ENCODE results near the gene KIAA0232.
"Not testable (repeated sequence)": the region's sequence is repeated elsewhere in the genome, so short reads cannot be mapped to it uniquely, and the experiment has no call there.

KIAA0232 gene

DNA sequence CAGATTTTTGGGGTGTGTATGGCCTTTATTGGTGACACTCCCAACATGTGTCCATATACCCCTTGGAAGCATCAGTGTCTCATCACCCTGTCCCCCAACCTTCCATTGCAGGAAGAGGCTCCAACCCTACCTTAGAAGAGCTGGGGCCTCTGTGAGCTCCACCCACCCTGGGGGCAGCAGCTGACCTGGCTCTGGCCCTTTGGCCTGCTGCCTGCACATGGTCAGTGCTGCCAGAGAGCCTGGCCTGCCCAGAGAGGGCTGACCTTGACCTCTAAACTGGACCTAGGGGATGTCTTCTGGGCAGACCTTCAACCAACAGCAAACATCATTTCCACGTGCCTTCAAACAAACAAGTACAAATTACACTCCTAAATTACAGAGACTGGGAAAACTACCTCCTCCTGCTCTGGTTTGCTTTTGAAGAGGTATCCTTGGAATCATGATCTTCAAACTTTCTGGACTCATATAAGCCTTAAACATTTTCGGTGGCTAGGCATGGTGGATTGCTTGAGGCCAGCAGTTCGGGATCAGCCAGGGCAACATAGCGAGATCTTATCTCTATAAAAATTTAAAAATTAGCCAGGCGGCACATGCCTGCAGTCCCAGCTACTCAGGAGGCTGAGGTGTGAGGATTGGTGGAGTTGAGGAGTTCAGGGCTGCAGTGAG is 27.3 kb upstream of the KIAA0232 start:
- DNase-seq, result no peak

- DNase-seq, result not testable (repeated sequence)
These were observed 26.2 kb upstream of the KIAA0232 start for GRCh38 chr4:6756345-6756744.

GRCh38 chr4:6758728-6759127 is 23.8 kb upstream of the KIAA0232 start:
- DNase-seq, result no peak

GRCh38 chr4:6760865-6761264 is 21.7 kb upstream of the KIAA0232 start:
- no peak for DNase-seq

GRCh38 chr4:6761649-6762615 is 20.6 kb upstream of the KIAA0232 start:
- DNase-seq, result no peak

DNA sequence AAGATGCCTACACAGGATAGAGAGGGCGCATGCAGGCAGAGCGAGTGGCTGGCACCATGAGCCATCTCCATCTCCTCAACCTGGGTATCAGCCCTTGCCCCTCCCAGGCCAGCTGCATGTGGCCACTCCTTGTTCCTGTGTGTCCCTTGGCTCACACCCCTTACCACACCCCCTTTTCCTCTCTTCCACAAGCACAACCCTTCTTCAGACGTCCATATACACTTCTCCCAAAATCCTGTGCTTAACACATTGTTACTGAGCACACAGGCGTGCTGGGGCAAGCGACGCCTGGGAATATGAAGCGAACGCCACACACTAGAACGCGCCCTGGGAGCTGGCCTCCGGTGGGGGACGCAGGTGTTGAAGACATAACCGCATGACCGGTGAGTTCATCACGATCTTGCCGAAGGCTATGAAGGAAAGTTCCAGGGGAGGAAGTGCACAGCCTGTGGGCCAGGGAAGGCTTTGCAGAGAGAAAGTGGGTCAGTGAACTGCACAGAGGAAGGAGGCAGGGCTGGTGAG is 19.1 kb upstream of the KIAA0232 start:
- DNase-seq, result no peak

DNA sequence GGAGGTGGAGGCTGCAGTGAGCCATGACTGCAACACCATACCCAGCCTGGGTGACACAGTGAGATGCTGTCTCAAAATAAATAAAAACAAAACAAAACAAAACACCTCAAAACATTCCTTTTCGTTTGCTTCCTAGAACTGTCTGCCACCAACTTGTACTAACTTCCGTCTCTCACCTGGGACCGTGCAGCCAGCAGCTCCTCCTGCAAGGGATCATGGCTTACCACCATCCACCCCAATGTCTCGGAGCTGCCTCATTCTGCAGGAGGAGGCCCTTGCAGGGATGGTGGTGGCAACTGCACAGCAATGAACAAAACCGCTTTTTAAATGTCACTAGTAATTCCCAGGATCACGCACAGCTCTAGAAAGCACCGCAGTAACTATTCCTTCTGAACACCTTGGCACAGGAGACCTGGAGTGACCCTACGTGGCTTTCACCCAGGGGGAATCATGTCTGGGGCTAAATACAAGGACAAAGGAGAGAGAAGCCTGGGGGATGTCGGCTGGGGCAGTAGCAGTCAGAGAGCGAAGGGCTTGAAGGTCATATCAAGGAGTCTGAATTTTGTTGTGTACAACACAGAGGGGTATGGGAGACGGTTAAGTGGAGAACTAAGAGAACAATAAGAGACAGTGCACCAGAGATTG is 17.4 kb upstream of the KIAA0232 start:
- DNase-seq, result no peak

- no peak for DNase-seq
These were observed 16.8 kb upstream of the KIAA0232 start for GRCh38 chr4:6765703-6766102.

- DNase-seq, result no peak
These were observed 15.2 kb upstream of the KIAA0232 start for GRCh38 chr4:6767386-6767747.

GRCh38 chr4:6767748-6768538 is 14.6 kb upstream of the KIAA0232 start:
- no peak for DNase-seq

DNA sequence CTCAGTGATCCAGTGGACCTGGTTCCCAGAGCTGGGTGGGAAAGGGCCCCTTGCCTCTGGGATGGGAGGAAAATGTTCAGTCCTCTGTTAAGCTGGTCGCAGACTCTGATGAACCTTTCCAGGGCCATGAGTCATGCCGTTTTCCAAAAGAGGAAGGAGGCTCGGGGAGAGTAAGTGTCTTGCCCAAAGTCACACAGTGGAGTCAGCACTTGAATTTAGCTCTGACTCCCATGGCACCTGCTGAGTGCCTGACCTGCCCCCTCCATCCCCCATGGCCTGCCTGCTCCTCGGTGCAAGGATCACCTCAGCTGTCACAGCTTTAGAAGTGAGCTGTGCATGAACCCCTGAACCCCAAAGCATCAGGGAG is 14.0 kb upstream of the KIAA0232 start:
- DNase-seq, result no peak

DNA sequence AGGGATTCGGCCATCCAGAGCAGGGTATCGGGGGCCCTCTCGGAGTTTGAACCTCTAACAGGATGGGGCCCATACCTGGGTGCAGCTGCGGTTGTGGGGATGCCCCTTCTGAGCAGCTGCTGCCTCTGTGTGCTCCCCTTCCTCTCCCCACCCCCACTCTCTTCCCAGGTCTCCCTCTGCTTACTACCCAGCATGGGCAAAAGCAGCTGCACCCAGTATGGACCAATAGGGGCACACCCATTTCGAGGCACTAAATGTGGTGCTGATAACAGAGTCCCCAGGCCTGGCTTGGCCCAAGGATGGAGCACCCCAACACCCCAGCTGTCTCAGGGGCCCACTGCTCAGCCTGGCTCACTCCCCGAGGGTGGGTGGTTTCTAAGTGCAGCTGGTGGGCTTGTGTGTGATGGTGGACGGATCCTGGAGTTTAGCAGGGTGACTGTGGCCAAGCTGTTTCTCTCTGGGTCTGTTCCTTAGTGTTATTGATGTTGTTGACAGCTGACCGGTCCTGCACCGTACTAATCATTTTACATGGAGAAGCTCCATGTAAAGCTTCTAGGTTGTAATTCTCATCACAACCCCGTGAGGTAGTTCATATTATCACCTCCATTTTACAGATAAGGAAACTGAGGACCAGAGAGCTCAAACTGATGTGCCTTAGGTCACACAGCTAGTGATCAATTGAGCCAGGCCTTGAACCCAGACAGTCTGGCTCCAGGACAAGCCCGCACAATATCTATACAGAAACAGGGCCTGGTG is 13.1 kb upstream of the KIAA0232 start:
- DNase-seq, result no peak

- DNase-seq, result no peak
These were observed 12.5 kb upstream of the KIAA0232 start for GRCh38 chr4:6769989-6770420.

GRCh38 chr4:6770581-6771228 is 11.8 kb upstream of the KIAA0232 start:
- DNase-seq, result no peak

DNA sequence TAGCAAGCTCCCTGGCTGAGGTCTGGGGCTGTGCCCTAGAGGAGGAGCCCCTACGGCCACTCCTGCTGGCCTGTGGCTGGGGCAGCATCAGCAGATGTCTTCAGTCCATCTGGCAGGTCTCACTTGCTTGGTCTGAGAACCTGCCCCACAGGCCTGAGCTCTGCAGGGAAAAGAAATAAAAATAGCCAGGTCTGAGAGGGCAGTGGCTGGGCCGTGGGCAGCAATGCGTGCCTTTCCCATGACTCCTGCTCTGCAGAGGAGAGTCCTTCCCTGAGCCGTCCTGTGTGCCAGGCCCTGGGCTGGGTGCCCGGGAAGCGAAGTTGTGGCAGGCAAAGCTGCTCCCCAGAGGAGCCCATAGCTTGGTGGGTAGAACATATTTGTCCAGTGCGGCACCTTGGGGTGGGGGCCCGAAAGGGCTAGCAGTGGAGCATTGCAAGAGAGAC is 11.3 kb upstream of the KIAA0232 start:
- DNase-seq, result no peak

GRCh38 chr4:6772223-6772928 is 10.2 kb upstream of the KIAA0232 start:
- DNase-seq, result no peak

DNA sequence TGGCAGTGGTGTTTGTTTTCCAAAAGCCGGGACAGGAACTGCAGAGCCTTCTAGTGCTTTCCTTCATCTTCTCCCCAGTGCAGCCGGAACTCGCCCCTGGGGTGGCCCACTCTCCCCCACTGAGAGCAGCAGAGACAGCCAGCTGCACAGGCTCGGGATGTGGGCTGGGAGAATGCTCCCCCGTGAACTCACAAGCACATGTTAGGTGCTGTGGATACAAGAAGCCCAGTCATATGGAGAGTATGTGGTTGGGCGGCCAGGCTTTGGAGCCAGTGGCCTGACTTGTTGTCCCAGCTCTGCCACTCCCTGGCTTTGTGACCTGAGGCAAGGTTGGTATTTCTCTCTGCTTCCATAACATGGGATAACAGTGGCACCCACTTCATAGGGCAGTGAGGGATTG is 9.4 kb upstream of the KIAA0232 start:
- DNase-seq, result no peak

DNA sequence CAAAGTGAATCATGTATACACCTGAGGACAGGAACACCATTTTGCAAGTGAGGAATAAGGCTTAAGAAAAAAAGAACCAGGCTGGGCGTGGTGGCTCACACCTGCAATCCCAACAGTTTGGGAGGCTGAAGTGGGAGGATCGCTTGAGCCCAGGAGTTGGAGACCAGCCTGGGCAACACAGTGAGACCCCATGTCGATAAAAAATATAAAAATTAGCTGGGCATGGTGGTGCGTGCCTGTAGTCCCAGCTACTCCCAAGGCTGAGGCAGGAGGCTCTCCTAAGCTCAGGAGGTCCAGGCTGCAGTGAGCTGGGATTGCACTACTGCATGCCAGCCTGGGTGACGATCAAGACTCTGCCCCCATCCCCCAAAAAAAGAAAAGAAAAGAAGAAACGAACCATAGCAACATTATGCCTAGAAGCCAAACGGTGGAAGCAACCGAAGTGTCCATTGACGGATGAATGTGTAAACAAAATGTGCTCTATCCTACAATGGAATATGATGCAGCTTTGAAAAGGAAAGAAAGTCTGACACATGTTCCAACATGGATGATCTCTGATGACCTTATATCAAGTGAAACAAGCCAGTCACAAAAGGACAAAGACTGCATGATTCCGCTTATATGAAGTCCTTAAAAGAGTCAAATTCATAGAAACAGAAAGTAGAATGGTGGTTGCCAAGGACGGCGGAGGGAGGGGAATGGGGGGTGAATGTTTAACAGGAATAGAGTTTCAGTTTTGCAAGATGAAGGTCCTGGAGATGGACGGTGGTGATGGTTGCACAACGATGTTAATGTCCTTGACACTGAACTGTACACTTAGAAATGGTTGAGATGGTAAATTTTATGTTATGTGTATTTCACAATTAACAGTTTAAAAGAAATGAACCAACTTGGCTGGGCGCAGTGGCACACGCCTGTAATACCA is 8.6 kb upstream of the KIAA0232 start:
- no peak for DNase-seq

GRCh38 chr4:6775746-6776145 is 6.8 kb upstream of the KIAA0232 start:
- DNase-seq, result no peak
